Liver (tissue), 9 donors: Measurements from ENCODE around the gene RBMS3. TPM values are rescaled to one million over a fixed set of nuclear protein-coding genes. Genes with fewer than 3 reads are reported as not detected.

Experiments used
- DNase-seq: peaks from one replicate; pipeline ENCODE4 v3.0.0-alpha.2; 2017; ENCODE audit warnings: low spot score
- H3K27ac ChIP-seq, 2 donors: one replicate each; pipeline ENCODE4 v1.7.0; 2013; ENCODE audit warnings: inconsistent platforms in 2 of 2, low read length in 2 of 2, control low read depth in 1 of 2, low read depth in 1 of 2, mild to moderate bottlenecking in 1 of 2
- H3K27me3 ChIP-seq, 4 donors: one replicate each; pipeline versions ENCODE4 v1.6.1 to v1.7.0; 2013; ENCODE audit warnings: low read length in 3 of 4, inconsistent platforms in 1 of 4, mild to moderate bottlenecking in 1 of 4, moderate library complexity in 1 of 4; ENCODE audit not compliant: control insufficient read depth in 4 of 4, insufficient read depth in 4 of 4
- H3K36me3 ChIP-seq, 4 donors: one replicate each; pipeline versions ENCODE4 v1.6.1 to v1.7.0; 2013; ENCODE audit warnings: low read length in 3 of 4, mild to moderate bottlenecking in 3 of 4, low read depth in 1 of 4, moderate library complexity in 1 of 4; ENCODE audit not compliant: control insufficient read depth in 4 of 4, insufficient read depth in 3 of 4
- H3K4me1 ChIP-seq, 4 donors: one replicate each; pipeline versions ENCODE4 v1.6.1 to v1.7.0; 2013; ENCODE audit warnings: low read length in 3 of 4, mild to moderate bottlenecking in 3 of 4, moderate library complexity in 1 of 4; ENCODE audit not compliant: control insufficient read depth in 4 of 4, insufficient read depth in 4 of 4
- H3K4me3 ChIP-seq, 3 donors: one replicate each; pipeline versions ENCODE4 v1.6.1 to v1.7.0; 2013; ENCODE audit warnings: low read length in 3 of 3, control low read depth in 1 of 3, low read depth in 1 of 3, mild to moderate bottlenecking in 1 of 3
- H3K9ac ChIP-seq, 2 donors: one replicate each; pipeline ENCODE4 v1.7.0; 2013; ENCODE audit warnings: low read length in 2 of 2, mild to moderate bottlenecking in 2 of 2, moderate library complexity in 2 of 2, control low read depth in 1 of 2, low read depth in 1 of 2
- H3K9me3 ChIP-seq, 4 donors: one replicate each; pipeline versions ENCODE4 v1.6.1 to v1.7.0; 2013; ENCODE audit warnings: low read length in 3 of 4; ENCODE audit not compliant: control insufficient read depth in 4 of 4
- EGR1 ChIP-seq, 2 donors: IDR thresholded peaks; 2 replicates each; pipeline ENCODE4 v1.6.1; 2016 to 2018; ENCODE audit warnings: antibody characterized with exemption in 2 of 2, low read depth in 2 of 2
- FOXA1 ChIP-seq: IDR thresholded peaks from 2 replicates; pipeline ENCODE4 v1.6.1; 2016; ENCODE audit warnings: antibody characterized with exemption
- FOXA2 ChIP-seq: IDR thresholded peaks from 2 replicates; pipeline ENCODE4 v1.6.1; 2016; ENCODE audit warnings: antibody characterized with exemption
- GABPA ChIP-seq, 2 donors: IDR thresholded peaks in 1 of 2; conservative IDR thresholded peaks in 1 of 2; 2 replicates each; pipeline ENCODE4 v1.6.1; 2016; ENCODE audit warnings: antibody characterized with exemption in 2 of 2, mild to moderate bottlenecking in 1 of 2, moderate library complexity in 1 of 2
- HNF4G ChIP-seq: IDR thresholded peaks from 2 replicates; pipeline ENCODE4 v1.6.1; 2016; ENCODE audit warnings: antibody characterized with exemption
- JUND ChIP-seq, 2 donors: IDR thresholded peaks; 2 replicates each; pipeline ENCODE4 v1.6.1; 2016; ENCODE audit warnings: antibody characterized with exemption in 2 of 2
- NR2F2 ChIP-seq: IDR thresholded peaks from 2 replicates; pipeline ENCODE4 v1.6.1; 2016; ENCODE audit warnings: antibody characterized with exemption
- RAD21 ChIP-seq, 2 donors: IDR thresholded peaks; 2 replicates each; pipeline ENCODE4 v1.6.1; 2016; ENCODE audit warnings: antibody characterized with exemption in 2 of 2, mild to moderate bottlenecking in 2 of 2
- REST ChIP-seq: IDR thresholded peaks from 2 replicates; pipeline ENCODE4 v1.6.1; 2016; ENCODE audit warnings: antibody characterized with exemption, mild to moderate bottlenecking
- RXRA ChIP-seq, 2 donors: IDR thresholded peaks; 2 replicates each; pipeline ENCODE4 v1.6.1; 2017 to 2018; ENCODE audit warnings: antibody characterized with exemption in 2 of 2, mild to moderate bottlenecking in 1 of 2
- TAF1 ChIP-seq: conservative IDR thresholded peaks from 2 replicates; pipeline ENCODE4 v1.6.1; 2016; ENCODE audit warnings: antibody characterized with exemption, mild to moderate bottlenecking
- YY1 ChIP-seq: IDR thresholded peaks from 2 replicates; pipeline ENCODE4 v1.6.1; 2016; ENCODE audit warnings: antibody characterized with exemption, mild to moderate bottlenecking
- WGBS: extraction: QIAGEN DNeasy Blood & Tissue Kit; methylation state at CpG from one replicate; pipeline ENCODE4 v1.1.7; 2013; 5-methylcytosine and 5-hydroxymethylcytosine counted together
- polyA plus RNA-seq, 2 donors: library from polyadenylated mRNA; stranded (reverse) in 1 of 2; unstranded in 1 of 2; fragments of 200-250 nt in 1 of 2; fragments of >200 nt in 1 of 2; fragmentation: Nextera tagmentation in 1 of 2; extraction: Ambion mirVana in 1 of 2; gene quantifications; one replicate each; pipeline versions ENCODE4 v1.2.1 to v1.2.3, GENCODE V29; 2013 to 2015
- total RNA-seq, 2 donors: library from RNA; depleted of rRNA; stranded (reverse); fragments of >200 nt; gene quantifications; one replicate each; pipeline ENCODE4 v1.2.3, GENCODE V29; 2014
- TF ChIP-seq, protein P1 (sequence below): fragments of 150-350 bp; IDR thresholded peaks from 2 replicates; pipeline ENCODE4 v1.5.1; 2017; ENCODE audit warnings: improper control_type of control experiment, low read depth, low read length; ENCODE audit not compliant: missing input control
- TF ChIP-seq, protein P2 (sequence below): IDR thresholded peaks from 2 replicates; pipeline ENCODE4 v1.6.1; 2016; ENCODE audit warnings: antibody characterized with exemption
- donor health status: healthy.
- donor health status: healthy.
- donor health status: healthy.
- donor health status: healthy.
- donor health status: healthy.

RBMS3 gene
- total and polyA plus RNA-seq, 4 donors, result 1.2 to 14.9 (median 9.3) TPM

GRCh38 chr3:29653680-29654079 lies 372.8 kb downstream of the RBMS3 start:
- DNase-seq, result no peak
- 91% methylated on average over 4 of the region's 4 CpGs for WGBS
- Histone ChIP-seq H3K9me3 (no peaks in the 10 kb centered on the region), H3K27me3 (no peaks in the 10 kb centered on the region), H3K27ac (no peak overlapping the region), H3K36me3 (no peaks in the 10 kb centered on the region), H3K9ac (no peak overlapping the region), H3K4me1 (no peaks in the 10 kb centered on the region), H3K4me3 (no peak overlapping the region)
- TF ChIP-seq YY1 (no peak), EGR1 (IDR thresholded peaks at IDR 0.05; ENCODE audit: low read depth in 2 of 2) (no peak), FOXA2 (no peak)
- TF ChIP-seq, protein P1, sequence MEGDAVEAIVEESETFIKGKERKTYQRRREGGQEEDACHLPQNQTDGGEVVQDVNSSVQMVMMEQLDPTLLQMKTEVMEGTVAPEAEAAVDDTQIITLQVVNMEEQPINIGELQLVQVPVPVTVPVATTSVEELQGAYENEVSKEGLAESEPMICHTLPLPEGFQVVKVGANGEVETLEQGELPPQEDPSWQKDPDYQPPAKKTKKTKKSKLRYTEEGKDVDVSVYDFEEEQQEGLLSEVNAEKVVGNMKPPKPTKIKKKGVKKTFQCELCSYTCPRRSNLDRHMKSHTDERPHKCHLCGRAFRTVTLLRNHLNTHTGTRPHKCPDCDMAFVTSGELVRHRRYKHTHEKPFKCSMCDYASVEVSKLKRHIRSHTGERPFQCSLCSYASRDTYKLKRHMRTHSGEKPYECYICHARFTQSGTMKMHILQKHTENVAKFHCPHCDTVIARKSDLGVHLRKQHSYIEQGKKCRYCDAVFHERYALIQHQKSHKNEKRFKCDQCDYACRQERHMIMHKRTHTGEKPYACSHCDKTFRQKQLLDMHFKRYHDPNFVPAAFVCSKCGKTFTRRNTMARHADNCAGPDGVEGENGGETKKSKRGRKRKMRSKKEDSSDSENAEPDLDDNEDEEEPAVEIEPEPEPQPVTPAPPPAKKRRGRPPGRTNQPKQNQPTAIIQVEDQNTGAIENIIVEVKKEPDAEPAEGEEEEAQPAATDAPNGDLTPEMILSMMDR, result no peak
- TF ChIP-seq, protein P2, sequence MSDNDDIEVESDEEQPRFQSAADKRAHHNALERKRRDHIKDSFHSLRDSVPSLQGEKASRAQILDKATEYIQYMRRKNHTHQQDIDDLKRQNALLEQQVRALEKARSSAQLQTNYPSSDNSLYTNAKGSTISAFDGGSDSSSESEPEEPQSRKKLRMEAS, result no peak

- Histone ChIP-seq H3K4me1 (no peaks in the 10 kb centered on the region), H3K36me3 (no peaks in the 10 kb centered on the region), H3K9me3 (no peaks in the 10 kb centered on the region), H3K9ac (no peak overlapping the region), H3K4me3 (no peak overlapping the region), H3K27ac (no peak overlapping the region), H3K27me3 (no peaks in the 10 kb centered on the region)
- WGBS, result 79% methylated on average over 6 of the region's 6 CpGs
- DNase-seq, result no peak
- no peak for TF ChIP-seq FOXA1
- TF ChIP-seq, protein P1, result no peak
- TF ChIP-seq YY1, result no peak
- TF ChIP-seq GABPA (IDR thresholded peaks at IDR 0.05 in 1 of 2, conservative IDR thresholded peaks at IDR 0.05 in 1 of 2), result no peak
- no peak for TF ChIP-seq RAD21 (IDR thresholded peaks at IDR 0.05)
- TF ChIP-seq NR2F2, result no peak
- no peak for TF ChIP-seq TAF1
- no peak for TF ChIP-seq JUND (IDR thresholded peaks at IDR 0.05)
- no peak for TF ChIP-seq EGR1 (IDR thresholded peaks at IDR 0.05; ENCODE audit: low read depth in 2 of 2)
- no peak for TF ChIP-seq REST
- no peak for TF ChIP-seq RXRA (IDR thresholded peaks at IDR 0.05)
- no peak for TF ChIP-seq HNF4G
These were observed 374.3 kb downstream of the RBMS3 start for GRCh38 chr3:29655015-29655747.
